Liver (tissue), 9 donors: ENCODE data around the gene PTPN4. TPM values are rescaled to one million over a fixed set of nuclear protein-coding genes. Genes with fewer than 3 reads are reported as not detected.

Experiments
- DNase-seq: peaks from one replicate; pipeline ENCODE4 v3.0.0-alpha.2; 2017; ENCODE audit warnings: low spot score
- H3K27ac ChIP-seq, 2 donors: one replicate each; pipeline ENCODE4 v1.7.0; 2013; ENCODE audit warnings: inconsistent platforms in 2 of 2, low read length in 2 of 2, control low read depth in 1 of 2, low read depth in 1 of 2, mild to moderate bottlenecking in 1 of 2
- H3K27me3 ChIP-seq, 4 donors: one replicate each; pipeline versions ENCODE4 v1.6.1 to v1.7.0; 2013; ENCODE audit warnings: low read length in 3 of 4, inconsistent platforms in 1 of 4, mild to moderate bottlenecking in 1 of 4, moderate library complexity in 1 of 4; ENCODE audit not compliant: control insufficient read depth in 4 of 4, insufficient read depth in 4 of 4
- H3K36me3 ChIP-seq, 4 donors: one replicate each; pipeline versions ENCODE4 v1.6.1 to v1.7.0; 2013; ENCODE audit warnings: low read length in 3 of 4, mild to moderate bottlenecking in 3 of 4, low read depth in 1 of 4, moderate library complexity in 1 of 4; ENCODE audit not compliant: control insufficient read depth in 4 of 4, insufficient read depth in 3 of 4
- H3K4me1 ChIP-seq, 4 donors: one replicate each; pipeline versions ENCODE4 v1.6.1 to v1.7.0; 2013; ENCODE audit warnings: low read length in 3 of 4, mild to moderate bottlenecking in 3 of 4, moderate library complexity in 1 of 4; ENCODE audit not compliant: control insufficient read depth in 4 of 4, insufficient read depth in 4 of 4
- H3K4me3 ChIP-seq, 3 donors: one replicate each; pipeline versions ENCODE4 v1.6.1 to v1.7.0; 2013; ENCODE audit warnings: low read length in 3 of 3, control low read depth in 1 of 3, low read depth in 1 of 3, mild to moderate bottlenecking in 1 of 3
- H3K9ac ChIP-seq, 2 donors: one replicate each; pipeline ENCODE4 v1.7.0; 2013; ENCODE audit warnings: low read length in 2 of 2, mild to moderate bottlenecking in 2 of 2, moderate library complexity in 2 of 2, control low read depth in 1 of 2, low read depth in 1 of 2
- H3K9me3 ChIP-seq, 4 donors: one replicate each; pipeline versions ENCODE4 v1.6.1 to v1.7.0; 2013; ENCODE audit warnings: low read length in 3 of 4; ENCODE audit not compliant: control insufficient read depth in 4 of 4
- ATF3 ChIP-seq: IDR thresholded peaks from 2 replicates; pipeline ENCODE4 v1.6.1; 2016; ENCODE audit warnings: antibody characterized with exemption
- CTCF ChIP-seq: fragments of 150-350 bp; IDR thresholded peaks from 2 replicates; pipeline ENCODE4 v1.5.1; 2017; ENCODE audit warnings: improper control_type of control experiment, low read depth, low read length; ENCODE audit not compliant: missing input control
- EGR1 ChIP-seq, 2 donors: IDR thresholded peaks; 2 replicates each; pipeline ENCODE4 v1.6.1; 2016 to 2018; ENCODE audit warnings: antibody characterized with exemption in 2 of 2, low read depth in 2 of 2
- FOXA1 ChIP-seq: IDR thresholded peaks from 2 replicates; pipeline ENCODE4 v1.6.1; 2016; ENCODE audit warnings: antibody characterized with exemption
- FOXA2 ChIP-seq: IDR thresholded peaks from 2 replicates; pipeline ENCODE4 v1.6.1; 2016; ENCODE audit warnings: antibody characterized with exemption
- HNF4A ChIP-seq, 2 donors: conservative IDR thresholded peaks; 2 replicates each; pipeline ENCODE4 v1.6.1; 2016; ENCODE audit warnings: antibody characterized with exemption in 2 of 2, mild to moderate bottlenecking in 2 of 2
- HNF4G ChIP-seq: IDR thresholded peaks from 2 replicates; pipeline ENCODE4 v1.6.1; 2016; ENCODE audit warnings: antibody characterized with exemption
- JUND ChIP-seq, 2 donors: IDR thresholded peaks; 2 replicates each; pipeline ENCODE4 v1.6.1; 2016; ENCODE audit warnings: antibody characterized with exemption in 2 of 2
- MAX ChIP-seq: IDR thresholded peaks from 2 replicates; pipeline ENCODE4 v1.6.1; 2016; ENCODE audit warnings: antibody characterized with exemption
- RAD21 ChIP-seq, 2 donors: IDR thresholded peaks; 2 replicates each; pipeline ENCODE4 v1.6.1; 2016; ENCODE audit warnings: antibody characterized with exemption in 2 of 2, mild to moderate bottlenecking in 2 of 2
- REST ChIP-seq: IDR thresholded peaks from 2 replicates; pipeline ENCODE4 v1.6.1; 2016; ENCODE audit warnings: antibody characterized with exemption, mild to moderate bottlenecking
- RXRA ChIP-seq, 2 donors: IDR thresholded peaks; 2 replicates each; pipeline ENCODE4 v1.6.1; 2017 to 2018; ENCODE audit warnings: antibody characterized with exemption in 2 of 2, mild to moderate bottlenecking in 1 of 2
- SP1 ChIP-seq: IDR thresholded peaks from 2 replicates; pipeline ENCODE4 v1.6.1; 2018; ENCODE audit warnings: antibody characterized with exemption, mild to moderate bottlenecking
- TAF1 ChIP-seq: conservative IDR thresholded peaks from 2 replicates; pipeline ENCODE4 v1.6.1; 2016; ENCODE audit warnings: antibody characterized with exemption, mild to moderate bottlenecking
- YY1 ChIP-seq: IDR thresholded peaks from 2 replicates; pipeline ENCODE4 v1.6.1; 2016; ENCODE audit warnings: antibody characterized with exemption, mild to moderate bottlenecking
- WGBS: extraction: QIAGEN DNeasy Blood & Tissue Kit; methylation state at CpG from one replicate; pipeline ENCODE4 v1.1.7; 2013; 5-methylcytosine and 5-hydroxymethylcytosine counted together
- polyA plus RNA-seq, 2 donors: library from polyadenylated mRNA; stranded (reverse) in 1 of 2; unstranded in 1 of 2; fragments of 200-250 nt in 1 of 2; fragments of >200 nt in 1 of 2; fragmentation: Nextera tagmentation in 1 of 2; extraction: Ambion mirVana in 1 of 2; gene quantifications; one replicate each; pipeline versions ENCODE4 v1.2.1 to v1.2.3, GENCODE V29; 2013 to 2015
- total RNA-seq, 2 donors: library from RNA; depleted of rRNA; stranded (reverse); fragments of >200 nt; gene quantifications; one replicate each; pipeline ENCODE4 v1.2.3, GENCODE V29; 2014
- donor health status: healthy.
- donor health status: healthy.
- donor health status: healthy.
- donor health status: healthy.
- donor health status: healthy.

The PTPN4 gene
- total and polyA plus RNA-seq, 4 donors, result 4.2 to 34.6 (median 9.5) TPM

- Histone ChIP-seq H3K4me1 (no peaks in the 10 kb centered on the region), H3K27ac (no peak overlapping the region), H3K4me3 (no peak overlapping the region), H3K36me3 (no peaks in the 10 kb centered on the region), H3K9me3 (no peaks in the 10 kb centered on the region), H3K9ac (no peak overlapping the region), H3K27me3 (no peaks in the 10 kb centered on the region)
- DNase-seq, result no peak
- TF ChIP-seq HNF4A (conservative IDR thresholded peaks at IDR 0.05) (no peak), FOXA1 (no peak), MAX (no peak), JUND (IDR thresholded peaks at IDR 0.05) (no peak)
Measured at GRCh38 chr2:119922699-119923098, 163.0 kb downstream of the PTPN4 start.

GRCh38 chr2:119929537-119929936, 169.8 kb downstream of the PTPN4 start:
- H3K4me1 ChIP-seq, result peaks cover 0 to 3% (median 0%) of the 10 kb centered on the region in 4 donors
- 51% methylated on average over 2 of the region's 2 CpGs for WGBS
- peak overlapping the region; percentile 54 to 73 for H3K9ac ChIP-seq
- no peaks in the 10 kb centered on the region for H3K9me3 ChIP-seq
- H3K36me3 ChIP-seq, result no peaks in the 10 kb centered on the region
- no peaks in the 10 kb centered on the region for H3K27me3 ChIP-seq
- H3K27ac ChIP-seq, result peak overlapping the region; percentile 28 to 35
- DNase-seq, result no peak
- TF ChIP-seq SP1 (no peak), FOXA1 (no peak), EGR1 (IDR thresholded peaks at IDR 0.05; ENCODE audit: low read depth in 2 of 2) (no peak), HNF4G (no peak), JUND (IDR thresholded peaks at IDR 0.05) (no peak), YY1 (peak; percentile 24), HNF4A (conservative IDR thresholded peaks at IDR 0.05) (peak in 1 of 2 donors; percentile 11), TAF1 (no peak), CTCF (no peak), RXRA (IDR thresholded peaks at IDR 0.05) (no peak), FOXA2 (no peak), MAX (no peak), REST (no peak), ATF3 (peak; percentile 16), RAD21 (IDR thresholded peaks at IDR 0.05) (peak in 1 of 2 donors; percentile 6)
- H3K4me3 ChIP-seq, result peak overlapping the region; percentile 36 to 60 (median 57)
